ENCODE measurements around the gene TMEM63B. TPM values are rescaled to one million over a fixed set of nuclear protein-coding genes. Genes with fewer than 3 reads are reported as not detected.

Gene TMEM63B
- total RNA-seq, 2 experiments from 2014 or later: 15.5 to 17.9 TPM

- H3K27me3 Mint-ChIP-seq (ENCODE audit: low read depth): no peaks in the 10 kb centered on the region
- POLR2A ChIA-PET: no interaction called here
- no peaks in the 10 kb centered on the region for H3K36me3 Mint-ChIP-seq (ENCODE audit: low read depth)
- no peak overlapping the region for H3K27ac Mint-ChIP-seq
- H3K4me1 Mint-ChIP-seq (ENCODE audit: low read depth): peaks cover 6% of the 10 kb centered on the region
- no peaks in the 10 kb centered on the region for H3K9me3 Mint-ChIP-seq (ENCODE audit: insufficient read depth)
- DNase-seq (peak; percentile 84), ATAC-seq (peak; percentile 91)
- CTCF ChIA-PET: interaction anchor here (0.7 to 6.3 kb wide), 27 partner anchors 11 to 473 kb away, joined by 3 to 36 read pairs (median 5); partner anchors contain the start of gene SLC35B2
- no peak overlapping the region for H3K4me3 Mint-ChIP-seq
These were observed 30.7 kb upstream of the TMEM63B start for GRCh38 chr6:44096612-44097011.

DNA sequence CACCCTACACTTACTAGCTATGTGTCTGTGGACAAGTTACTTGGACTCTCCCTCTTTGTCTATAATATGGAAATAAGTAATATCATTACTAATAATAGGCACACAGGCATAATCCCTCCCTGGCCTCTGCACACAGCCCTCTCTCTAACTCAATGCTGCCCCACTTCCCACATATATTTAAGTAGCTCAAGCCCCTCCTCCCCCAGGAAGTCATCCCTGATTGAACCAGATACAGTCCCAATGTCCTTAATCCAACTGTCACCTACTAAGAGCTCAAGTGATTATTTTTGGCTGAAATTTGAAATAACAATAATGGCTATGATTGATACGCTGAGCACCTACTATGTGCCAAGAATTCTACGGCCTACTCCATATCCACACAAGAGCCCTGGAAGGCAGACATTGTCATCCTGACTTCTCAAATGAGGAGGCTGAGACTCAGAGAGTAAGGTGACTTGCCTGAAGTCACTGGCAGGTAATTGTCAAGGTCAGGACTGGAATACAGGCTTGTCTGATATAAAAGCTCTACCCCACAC lies 29.5 kb upstream of the TMEM63B start:
- no peak overlapping the region for H3K4me3 Mint-ChIP-seq
- ChIA-PET CTCF (interaction anchor here (0.7 to 6.3 kb wide), 15 partner anchors 11 to 240 kb away, joined by 3 to 36 read pairs (median 4); no protein-coding TSS in a partner anchor), POLR2A (interaction anchor here (0.9 kb wide), 1 partner anchor 8 kb away, joined by 3 read pairs; no protein-coding TSS in a partner anchor)
- ATAC-seq (no peak), DNase-seq (no peak)
- H3K9me3 Mint-ChIP-seq (ENCODE audit: insufficient read depth): no peaks in the 10 kb centered on the region
- no peak overlapping the region for H3K27ac Mint-ChIP-seq
- no peaks in the 10 kb centered on the region for H3K36me3 Mint-ChIP-seq (ENCODE audit: low read depth)
- H3K27me3 Mint-ChIP-seq (ENCODE audit: low read depth): no peaks in the 10 kb centered on the region
- H3K4me1 Mint-ChIP-seq (ENCODE audit: low read depth): peaks cover 19% of the 10 kb centered on the region

DNA sequence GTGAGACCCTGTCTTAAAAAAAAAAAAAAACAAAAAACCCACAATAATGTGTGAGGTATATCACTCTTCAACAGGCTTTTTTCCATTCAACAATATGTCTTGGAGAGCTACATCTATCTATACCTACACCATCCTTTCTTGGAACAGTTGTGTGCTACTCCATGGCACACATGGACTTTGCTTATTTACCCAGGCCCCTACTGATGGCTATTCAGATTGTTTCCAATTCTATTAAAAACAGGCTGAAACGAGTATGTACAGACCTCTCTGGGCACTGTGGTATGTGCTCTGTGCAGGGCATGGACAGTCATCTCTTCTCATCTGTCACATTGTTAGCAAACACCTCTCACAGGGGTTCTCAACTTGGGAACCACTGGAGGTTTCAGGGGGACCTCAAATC lies 28.2 kb upstream of the TMEM63B start:
- DNase-seq (no peak), ATAC-seq (no peak)
- H3K36me3 Mint-ChIP-seq (ENCODE audit: low read depth): peaks cover 6% of the 10 kb centered on the region
- CTCF ChIA-PET: interaction anchor here (1.2 to 6.3 kb wide), 9 partner anchors 12 to 157 kb away, joined by 3 to 36 read pairs (median 5); partner anchors contain the start of genes MRPL14 and TMEM63B
- H3K9me3 Mint-ChIP-seq (ENCODE audit: insufficient read depth): no peaks in the 10 kb centered on the region
- H3K4me3 Mint-ChIP-seq: no peak overlapping the region
- POLR2A ChIA-PET: no interaction called here
- H3K27me3 Mint-ChIP-seq (ENCODE audit: low read depth): no peaks in the 10 kb centered on the region
- H3K4me1 Mint-ChIP-seq (ENCODE audit: low read depth): peaks cover 19% of the 10 kb centered on the region
- no peak overlapping the region for H3K27ac Mint-ChIP-seq

DNA sequence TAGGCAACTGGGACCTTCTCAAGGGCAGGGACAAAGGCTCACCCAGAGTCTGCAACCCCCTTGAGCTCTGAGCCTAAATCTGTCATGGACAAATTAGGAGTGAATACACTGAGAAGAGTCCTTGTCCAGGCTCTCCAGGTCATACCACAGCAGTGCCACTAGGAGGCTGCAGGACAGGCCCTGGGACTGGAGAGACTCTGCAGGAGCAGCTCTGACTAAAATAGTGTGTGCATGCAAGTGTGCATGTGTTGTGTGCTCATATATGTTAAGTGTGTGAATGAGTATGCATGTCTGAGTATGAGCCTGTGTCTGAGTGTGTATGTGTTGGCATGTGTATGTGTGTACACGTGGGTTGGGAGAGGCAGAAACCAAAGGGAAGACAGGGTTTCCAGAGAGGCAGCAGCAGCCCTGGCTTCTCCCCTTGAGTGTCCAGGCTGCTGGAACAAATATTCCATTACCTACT lies 27.2 kb upstream of the TMEM63B start:
- DNase-seq (peak; percentile 30), ATAC-seq (no peak)
- ChIA-PET CTCF (interaction anchor here (0.7 to 6.3 kb wide), 11 partner anchors 11 to 330 kb away, joined by 3 to 36 read pairs (median 5); partner anchors contain the start of genes MRPL14, TMEM63B and VEGFA), POLR2A (no interaction called here)
- Mint-ChIP-seq H3K4me1 (ENCODE audit: low read depth) (peaks cover 24% of the 10 kb centered on the region), H3K36me3 (ENCODE audit: low read depth) (peaks cover 14% of the 10 kb centered on the region), H3K9me3 (ENCODE audit: insufficient read depth) (no peaks in the 10 kb centered on the region), H3K27ac (peak overlapping the region; percentile 19), H3K4me3 (no peak overlapping the region), H3K27me3 (ENCODE audit: low read depth) (no peaks in the 10 kb centered on the region)

GRCh38 chr6:44101832-44102231 lies 25.5 kb upstream of the TMEM63B start:
- Mint-ChIP-seq H3K27ac (no peak overlapping the region), H3K4me1 (ENCODE audit: low read depth) (peaks cover 21% of the 10 kb centered on the region), H3K36me3 (ENCODE audit: low read depth) (peaks cover 18% of the 10 kb centered on the region), H3K4me3 (no peak overlapping the region), H3K9me3 (ENCODE audit: insufficient read depth) (no peaks in the 10 kb centered on the region), H3K27me3 (ENCODE audit: low read depth) (no peaks in the 10 kb centered on the region)
- CTCF ChIA-PET: interaction anchor here (1.4 kb wide), 1 partner anchor 16 kb away, joined by 4 read pairs; no protein-coding TSS in a partner anchor
- DNase-seq: no peak
- no peak for ATAC-seq
- POLR2A ChIA-PET: no interaction called here

- ChIA-PET POLR2A (no interaction called here), CTCF (interaction anchor here (0.8 to 1.4 kb wide), 4 partner anchors 15 to 154 kb away, joined by 3 to 4 read pairs (median 4); no protein-coding TSS in a partner anchor)
These were observed 24.8 kb upstream of the TMEM63B start for GRCh38 chr6:44102527-44102926.

GRCh38 chr6:44104481-44105021 lies 22.8 kb upstream of the TMEM63B start:
- no peak overlapping the region for H3K4me3 Mint-ChIP-seq
- H3K4me1 Mint-ChIP-seq (ENCODE audit: low read depth): peaks cover 21% of the 10 kb centered on the region
- ATAC-seq (no peak), DNase-seq (no peak)
- H3K27me3 Mint-ChIP-seq (ENCODE audit: low read depth): no peaks in the 10 kb centered on the region
- H3K9me3 Mint-ChIP-seq (ENCODE audit: insufficient read depth): no peaks in the 10 kb centered on the region
- no peak overlapping the region for H3K27ac Mint-ChIP-seq
- POLR2A ChIA-PET: no interaction called here
- peaks cover 23% of the 10 kb centered on the region for H3K36me3 Mint-ChIP-seq (ENCODE audit: low read depth)
- CTCF ChIA-PET: interaction anchor here (1.3 kb wide), 1 partner anchor 46 kb away, joined by 5 read pairs; no protein-coding TSS in a partner anchor

More at GRCh38 chr6:44102527-44102926, 24.8 kb upstream of the TMEM63B start:
- DNase-seq (no peak), ATAC-seq (no peak)
- H3K4me1 Mint-ChIP-seq (ENCODE audit: low read depth): peaks cover 21% of the 10 kb centered on the region
- H3K9me3 Mint-ChIP-seq (ENCODE audit: insufficient read depth): no peaks in the 10 kb centered on the region
- no peak overlapping the region for H3K4me3 Mint-ChIP-seq
- H3K27ac Mint-ChIP-seq: no peak overlapping the region
- no peaks in the 10 kb centered on the region for H3K27me3 Mint-ChIP-seq (ENCODE audit: low read depth)
- H3K36me3 Mint-ChIP-seq (ENCODE audit: low read depth): peaks cover 18% of the 10 kb centered on the region

- Mint-ChIP-seq H3K36me3 (ENCODE audit: low read depth) (peaks cover 29% of the 10 kb centered on the region), H3K27me3 (ENCODE audit: low read depth) (no peaks in the 10 kb centered on the region), H3K4me3 (no peak overlapping the region), H3K9me3 (ENCODE audit: insufficient read depth) (no peaks in the 10 kb centered on the region), H3K27ac (no peak overlapping the region), H3K4me1 (ENCODE audit: low read depth) (peaks cover 23% of the 10 kb centered on the region)
- CTCF ChIA-PET: interaction anchor here (1.3 kb wide), 1 partner anchor 46 kb away, joined by 5 read pairs; no protein-coding TSS in a partner anchor
- no peak for ATAC-seq
- POLR2A ChIA-PET: no interaction called here
- DNase-seq: no peak
These were observed 22.2 kb upstream of the TMEM63B start for GRCh38 chr6:44105146-44105545.

GRCh38 chr6:44105993-44106740 lies 21.2 kb upstream of the TMEM63B start:
- Mint-ChIP-seq H3K4me3 (no peak overlapping the region), H3K27ac (no peak overlapping the region), H3K27me3 (ENCODE audit: low read depth) (no peaks in the 10 kb centered on the region), H3K4me1 (ENCODE audit: low read depth) (peaks cover 33% of the 10 kb centered on the region), H3K36me3 (ENCODE audit: low read depth) (peaks cover 38% of the 10 kb centered on the region), H3K9me3 (ENCODE audit: insufficient read depth) (no peaks in the 10 kb centered on the region)
- no peak for DNase-seq
- ATAC-seq: no peak
- ChIA-PET CTCF (interaction anchor here (0.6 to 2.1 kb wide), 3 partner anchors 11 to 353 kb away, joined by 3 to 8 read pairs (median 4); no protein-coding TSS in a partner anchor), POLR2A (interaction anchor here (1.0 kb wide), 1 partner anchor 9 kb away, joined by 3 read pairs; no protein-coding TSS in a partner anchor)

DNA sequence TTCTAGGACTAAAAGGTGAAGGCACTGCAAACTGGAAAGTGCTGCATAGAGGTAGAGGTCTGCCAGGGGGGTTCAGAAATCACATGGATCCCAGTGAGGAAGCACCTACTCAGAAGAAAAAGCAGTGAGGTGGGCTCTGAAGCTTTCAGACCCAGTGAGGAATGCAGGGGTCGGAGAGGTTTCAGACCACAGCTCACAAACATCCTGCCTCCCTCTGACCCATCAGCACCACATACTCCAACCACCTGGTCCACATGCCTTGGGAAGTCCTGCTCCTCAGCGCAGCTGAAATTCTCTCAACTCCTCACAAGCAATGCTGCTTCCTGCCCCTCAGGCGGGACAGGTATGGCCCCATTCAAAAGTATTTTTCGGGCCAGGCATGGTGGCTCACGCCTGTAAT lies 20.3 kb upstream of the TMEM63B start:
- Mint-ChIP-seq H3K36me3 (ENCODE audit: low read depth) (peaks cover 47% of the 10 kb centered on the region), H3K4me3 (no peak overlapping the region), H3K9me3 (ENCODE audit: insufficient read depth) (no peaks in the 10 kb centered on the region), H3K4me1 (ENCODE audit: low read depth) (peaks cover 36% of the 10 kb centered on the region), H3K27ac (no peak overlapping the region), H3K27me3 (ENCODE audit: low read depth) (no peaks in the 10 kb centered on the region)
- ChIA-PET CTCF (interaction anchor here (1.3 to 2.1 kb wide), 4 partner anchors 10 to 116 kb away, joined by 3 to 8 read pairs (median 4); no protein-coding TSS in a partner anchor), POLR2A (no interaction called here)
- no peak for DNase-seq
- ATAC-seq: no peak

GRCh38 chr6:44108471-44108870 lies 18.9 kb upstream of the TMEM63B start:
- H3K27ac Mint-ChIP-seq: no peak overlapping the region
- no peaks in the 10 kb centered on the region for H3K27me3 Mint-ChIP-seq (ENCODE audit: low read depth)
- H3K9me3 Mint-ChIP-seq (ENCODE audit: insufficient read depth): no peaks in the 10 kb centered on the region
- ChIA-PET POLR2A (interaction anchor here (1.5 kb wide), 1 partner anchor 16 kb away, joined by 7 read pairs; no protein-coding TSS in a partner anchor), CTCF (interaction anchor here (1.1 to 2.1 kb wide), 5 partner anchors 12 to 204 kb away, joined by 3 to 4 read pairs (median 4); partner anchors contain the start of gene AARS2)
- peaks cover 55% of the 10 kb centered on the region for H3K36me3 Mint-ChIP-seq (ENCODE audit: low read depth)
- H3K4me3 Mint-ChIP-seq: no peak overlapping the region
- ATAC-seq: no peak
- DNase-seq: no peak
- peaks cover 27% of the 10 kb centered on the region for H3K4me1 Mint-ChIP-seq (ENCODE audit: low read depth)
